Stimulated activated CD8-positive, alpha-beta memory T cell treated with anti-CD3 and anti-CD28 coated beads, Interleukin-4, amount 100 ng/mL, for 48 hours (primary cell): ENCODE data around the gene ABCA1.
"Not testable (repeated sequence)": the region's sequence is repeated elsewhere in the genome, so short reads cannot be mapped to it uniquely, and the experiment has no call there.

Experiments
- DNase-seq: peaks from one replicate; pipeline ENCODE4 v3.0.0-alpha.2; 2020

Gene ABCA1

GRCh38 chr9:104927912-104928740, at the start of gene ABCA1:
Gene ABCA1 (minus strand): TSS chr9:104928155. CDS start chr9:104903679, 24,476 bp downstream.
- peak; percentile 82 for DNase-seq

- DNase-seq = no peak
These were observed 49.6 kb upstream of the ABCA1 start for GRCh38 chr9:104977580-104977979.

GRCh38 chr9:104977168-104977567, 49.2 kb upstream of the ABCA1 start:
- no peak for DNase-seq

GRCh38 chr9:104975966-104976595, 48.1 kb upstream of the ABCA1 start:
- DNase-seq = not testable (repeated sequence)

- no peak for DNase-seq
These were observed 46.4 kb upstream of the ABCA1 start for GRCh38 chr9:104974053-104974962.

- DNase-seq = no peak
These were observed 44.4 kb upstream of the ABCA1 start for GRCh38 chr9:104972242-104972866.

- no peak for DNase-seq
These were observed 43.6 kb upstream of the ABCA1 start for GRCh38 chr9:104971511-104971910.

GRCh38 chr9:104970271-104970987, 42.5 kb upstream of the ABCA1 start:
- DNase-seq = no peak

- DNase-seq = no peak
These were observed 41.2 kb upstream of the ABCA1 start for GRCh38 chr9:104969116-104969515.

- DNase-seq = peak; percentile 90
These were observed 40.3 kb upstream of the ABCA1 start for GRCh38 chr9:104968025-104968982.

GRCh38 chr9:104963076-104963475, 35.1 kb upstream of the ABCA1 start:
- no peak for DNase-seq

- no peak for DNase-seq
These were observed 33.9 kb upstream of the ABCA1 start for GRCh38 chr9:104961701-104962359.

GRCh38 chr9:104961238-104961637, 33.3 kb upstream of the ABCA1 start:
- DNase-seq = peak; percentile 71

GRCh38 chr9:104960662-104961061, 32.7 kb upstream of the ABCA1 start:
- no peak for DNase-seq

GRCh38 chr9:104958751-104959150, 30.8 kb upstream of the ABCA1 start:
- no peak for DNase-seq

- DNase-seq = not testable (repeated sequence)
These were observed 30.1 kb upstream of the ABCA1 start for GRCh38 chr9:104958006-104958405.

- DNase-seq = no peak
These were observed 23.5 kb upstream of the ABCA1 start for GRCh38 chr9:104951487-104951886.

- no peak for DNase-seq
These were observed 22.9 kb upstream of the ABCA1 start for GRCh38 chr9:104950838-104951237.

GRCh38 chr9:104948277-104948676, 20.3 kb upstream of the ABCA1 start:
- DNase-seq = no peak

- no peak for DNase-seq
These were observed 16.9 kb upstream of the ABCA1 start for GRCh38 chr9:104944871-104945270.
